GM12873 (cell line): ENCODE data around the gene PPM1F.
A peak's percentile ranks its signal among the peaks of the same experiment; 100 is the strongest.

ENCODE experiments used
- TF ChIP-seq, protein P1 (sequence below): IDR thresholded peaks from 2 replicates; pipeline ENCODE4 v1.5.1; 2012; ENCODE audit warnings: low read depth, mild to moderate bottlenecking, moderate library complexity, low read length, control low read depth; ENCODE audit not compliant: insufficient read depth; ENCODE audit errors: missing control alignments

Gene PPM1F

DNA sequence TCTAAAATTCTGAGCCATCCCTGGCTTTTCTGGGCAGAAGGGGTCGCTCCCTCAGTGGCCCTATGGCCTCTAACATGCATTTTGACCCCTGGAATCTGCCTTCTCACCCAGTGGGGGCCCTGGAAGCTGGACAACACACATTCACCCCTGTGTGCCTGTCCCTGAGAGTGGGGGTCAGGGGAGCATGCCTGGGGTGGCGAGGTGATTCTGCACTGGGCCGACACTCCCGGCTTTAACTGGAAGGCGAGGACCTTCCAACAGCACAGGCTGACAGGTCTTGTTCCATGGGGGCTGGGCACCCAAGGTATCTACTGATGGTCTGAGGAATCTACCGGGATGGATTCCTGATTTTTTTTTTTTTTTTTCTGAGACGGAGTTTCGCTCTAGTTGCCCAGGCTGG, 10.7 kb downstream of the PPM1F start:
- TF ChIP-seq, protein P1, sequence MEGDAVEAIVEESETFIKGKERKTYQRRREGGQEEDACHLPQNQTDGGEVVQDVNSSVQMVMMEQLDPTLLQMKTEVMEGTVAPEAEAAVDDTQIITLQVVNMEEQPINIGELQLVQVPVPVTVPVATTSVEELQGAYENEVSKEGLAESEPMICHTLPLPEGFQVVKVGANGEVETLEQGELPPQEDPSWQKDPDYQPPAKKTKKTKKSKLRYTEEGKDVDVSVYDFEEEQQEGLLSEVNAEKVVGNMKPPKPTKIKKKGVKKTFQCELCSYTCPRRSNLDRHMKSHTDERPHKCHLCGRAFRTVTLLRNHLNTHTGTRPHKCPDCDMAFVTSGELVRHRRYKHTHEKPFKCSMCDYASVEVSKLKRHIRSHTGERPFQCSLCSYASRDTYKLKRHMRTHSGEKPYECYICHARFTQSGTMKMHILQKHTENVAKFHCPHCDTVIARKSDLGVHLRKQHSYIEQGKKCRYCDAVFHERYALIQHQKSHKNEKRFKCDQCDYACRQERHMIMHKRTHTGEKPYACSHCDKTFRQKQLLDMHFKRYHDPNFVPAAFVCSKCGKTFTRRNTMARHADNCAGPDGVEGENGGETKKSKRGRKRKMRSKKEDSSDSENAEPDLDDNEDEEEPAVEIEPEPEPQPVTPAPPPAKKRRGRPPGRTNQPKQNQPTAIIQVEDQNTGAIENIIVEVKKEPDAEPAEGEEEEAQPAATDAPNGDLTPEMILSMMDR = no peak

DNA sequence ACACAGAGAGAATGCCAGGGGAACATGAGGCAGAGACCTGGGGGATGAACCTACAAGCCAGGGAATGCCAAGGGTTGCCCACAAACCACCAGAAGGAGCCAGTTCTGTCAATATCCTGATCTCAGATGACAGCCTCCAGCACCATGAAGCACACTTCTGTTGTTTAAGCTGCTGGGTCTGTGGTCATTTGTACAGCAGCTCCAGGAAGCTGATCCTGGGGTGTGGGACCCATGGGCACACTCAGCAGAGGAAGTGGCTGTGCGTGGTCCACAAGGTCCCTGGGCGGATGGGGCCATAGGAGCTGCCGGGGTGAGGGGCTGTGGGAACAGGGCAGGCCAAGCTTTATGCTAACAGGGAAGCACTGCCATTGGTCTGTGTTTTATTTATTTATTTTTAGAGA, 12.1 kb downstream of the PPM1F start:
- TF ChIP-seq, protein P1 = no peak

DNA sequence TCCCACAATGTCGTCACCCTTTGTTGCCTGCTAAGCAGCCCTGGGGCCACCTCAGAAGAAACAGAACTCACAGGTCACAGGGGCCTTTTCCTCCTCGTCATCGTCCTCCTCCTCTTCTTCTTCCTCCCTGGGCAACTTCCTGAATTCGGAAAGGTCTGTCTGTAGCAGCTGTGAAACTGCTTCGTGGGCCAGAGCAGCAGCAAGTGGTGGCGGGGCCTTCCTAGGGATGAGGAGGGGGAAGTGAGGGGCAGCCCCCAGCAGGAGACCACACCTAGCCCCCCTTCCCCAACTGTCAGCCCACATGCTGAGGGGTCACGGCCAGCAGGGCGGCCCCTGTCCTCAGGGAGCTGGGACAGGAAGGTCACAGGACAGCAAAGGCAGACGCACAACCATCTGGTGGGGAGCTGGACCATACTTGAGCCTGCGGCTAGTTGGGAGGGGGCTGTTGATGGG, 13.2 kb downstream of the PPM1F start:
- TF ChIP-seq, protein P1 = no peak

DNA sequence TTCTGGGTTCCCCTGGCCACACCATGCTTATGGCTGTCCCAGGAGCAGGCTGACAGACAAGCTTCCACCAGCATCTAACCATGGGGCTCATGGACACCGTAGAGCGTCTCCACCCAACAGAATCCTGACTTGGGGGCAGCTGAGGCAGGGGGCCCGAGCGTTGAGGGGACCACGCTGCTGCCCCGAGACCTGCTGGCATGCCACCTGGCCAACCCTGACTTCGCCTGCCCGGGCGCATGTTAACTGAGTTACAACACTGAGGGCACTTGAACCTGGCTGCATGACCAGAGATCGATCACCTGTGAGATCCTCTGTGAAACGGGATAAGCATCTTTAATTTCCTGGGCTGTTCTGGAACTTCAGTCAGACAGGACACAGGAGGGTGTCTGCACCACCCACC, 13.7 kb downstream of the PPM1F start:
- TF ChIP-seq, protein P1 = no peak

- TF ChIP-seq, protein P1 = peak; percentile 98
Measured at GRCh38 chr22:21938071-21938822, 14.4 kb downstream of the PPM1F start.

DNA sequence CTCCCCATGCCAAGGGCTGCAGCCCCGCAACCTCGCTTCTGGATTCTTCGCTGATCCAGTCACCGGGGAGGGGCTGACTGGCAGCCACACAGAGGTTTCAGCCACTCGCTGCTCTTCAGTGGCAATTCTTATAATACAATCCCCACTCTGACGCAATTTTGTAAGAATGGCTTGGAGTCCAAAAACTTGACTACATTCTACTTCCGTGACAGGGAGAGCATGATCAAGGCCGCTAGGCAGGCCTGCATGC, 14.9 kb downstream of the PPM1F start:
- TF ChIP-seq, protein P1 = no peak

DNA sequence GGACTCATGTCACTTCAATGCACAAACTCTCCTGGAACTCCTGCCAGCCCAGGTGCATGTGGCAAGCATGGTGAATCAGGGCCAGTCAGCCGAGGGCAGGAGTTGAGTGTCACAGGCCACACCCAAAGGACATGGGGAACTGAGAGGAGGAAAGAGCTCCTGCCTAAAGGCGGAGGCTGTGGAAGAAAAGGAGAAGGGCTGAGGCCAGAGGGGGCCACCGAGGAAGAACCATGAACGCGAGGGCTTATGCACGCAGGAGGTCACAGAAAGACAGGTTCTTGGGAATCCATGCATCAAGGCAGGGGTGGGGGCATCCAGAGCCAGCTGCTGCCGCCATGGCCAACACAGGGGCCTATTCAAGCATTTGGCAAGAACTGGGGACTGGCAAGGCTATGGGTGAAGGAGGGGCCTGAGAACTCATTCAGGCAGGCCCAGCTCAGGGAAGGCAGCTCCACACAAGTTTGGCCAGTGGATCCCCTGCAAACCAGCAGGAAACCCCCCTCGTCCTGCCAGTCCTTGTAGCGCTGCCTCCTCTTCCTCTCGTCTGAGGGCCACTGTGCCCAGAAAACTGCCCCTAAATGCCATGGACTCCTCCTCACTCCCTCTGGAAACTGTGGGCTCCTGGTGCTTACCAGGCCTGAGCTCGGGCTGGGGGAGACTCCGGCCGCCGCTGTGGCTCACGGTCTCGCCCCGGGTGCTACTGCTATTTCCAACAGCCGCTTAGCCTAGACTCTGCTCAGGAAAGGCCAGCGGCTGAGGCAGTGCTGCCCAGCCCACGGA, 15.4 kb downstream of the PPM1F start:
- TF ChIP-seq, protein P1 = no peak
